Ovary (tissue), 3 donors: ENCODE results near the gene ARHGAP10.

Experiments
- CTCF ChIP-seq, 3 donors: fragments of 450-650 bp in 2 of 3; fragments of 200-600 bp in 1 of 3; IDR thresholded peaks; one replicate each; pipeline versions ENCODE4 v1.5.1 to v1.8.0; 2016 to 2022; ENCODE audit warnings: antibody characterized with exemption in 3 of 3, mild to moderate bottlenecking in 1 of 3
- EP300 ChIP-seq: sonication (generic); formaldehyde crosslinking; IDR thresholded peaks from one replicate; pipeline ENCODE4 v1.6.1; 2017; ENCODE audit warnings: antibody characterized with exemption
- POLR2A ChIP-seq: fragments of 450-650 bp; IDR thresholded peaks from one replicate; pipeline ENCODE4 v1.6.1; 2017; ENCODE audit warnings: antibody characterized with exemption, mild to moderate bottlenecking, moderate library complexity
- donor health status: DM: no; HTN: no; CAD: no.

- TF ChIP-seq CTCF (IDR thresholded peaks at IDR 0.05) (no peak), POLR2A (no peak), EP300 (no peak)
Measured at GRCh38 chr4:147879676-147880075, 147.8 kb downstream of the ARHGAP10 start.
